Lower leg skin (tissue), 4 donors: Measurements from ENCODE around the gene UNC79. TPM values are rescaled to one million over a fixed set of nuclear protein-coding genes. Genes with fewer than 3 reads are reported as not detected.

ENCODE experiments used
- DNase-seq, 2 donors: peaks; one replicate each; pipeline ENCODE4 v3.0.0-alpha.2; 2019; ENCODE audit warnings: low spot score in 2 of 2
- H3K4me3 ChIP-seq: fragments of 200-600 bp; sonication (generic); 2 replicates; pipeline ENCODE4 v1.5.1; 2017; ENCODE audit warnings: mild to moderate bottlenecking, low read depth; ENCODE audit not compliant: poor library complexity, severe bottlenecking
- CTCF ChIP-seq, 3 donors: fragments of 450-650 bp; IDR thresholded peaks; one replicate each; pipeline ENCODE4 v1.5.1; 2016; ENCODE audit warnings: antibody characterized with exemption in 3 of 3, mild to moderate bottlenecking in 3 of 3, moderate library complexity in 2 of 3
- POLR2A ChIP-seq, 2 donors: fragments of 450-650 bp; IDR thresholded peaks; one replicate each; pipeline ENCODE4 v1.6.1; 2016 to 2017; ENCODE audit warnings: antibody characterized with exemption in 2 of 2, mild to moderate bottlenecking in 1 of 2, moderate library complexity in 1 of 2
- WGBS, 2 donors: methylation state at CpG; one replicate each; pipeline ENCODE4 v1.1.5; 2018; 5-methylcytosine and 5-hydroxymethylcytosine counted together
- intact Hi-C: fragments of 100-400 bp; cut with DNase I; formaldehyde crosslinking; loops from one replicate; pipeline ENCODE4 v1.15.0; 2023; ENCODE audit warnings: low total_unique reads
- total RNA-seq, 4 donors: library from RNA; depleted of rRNA; stranded (reverse); fragments of >200 nt; gene quantifications; one replicate each; pipeline ENCODE4 v1.1.0, GENCODE V29; 2016

UNC79 gene
- total RNA-seq, 4 donors from 2014 or later: 0.06 to 0.27 TPM; not detected in 2

GRCh38 chr14:93655078-93655750 lies 224.5 kb downstream of the UNC79 start:
- no peak for TF ChIP-seq CTCF (IDR thresholded peaks at IDR 0.05)
- TF ChIP-seq POLR2A (IDR thresholded peaks at IDR 0.05): no peak
- no peak overlapping the region for H3K4me3 ChIP-seq
- 37 to 38% methylated on average over 10 of the region's 10 CpGs for WGBS, 2 donors
- intact Hi-C loops: loop anchor here (5.0 kb wide), 1 partner anchor 252 kb away; no protein-coding TSS in a partner anchor
- DNase-seq: no peak

- TF ChIP-seq POLR2A (IDR thresholded peaks at IDR 0.05): no peak
- intact Hi-C loops: loop anchor here (5.0 kb wide), 1 partner anchor 249 kb away; no protein-coding TSS in a partner anchor
- 67 to 73% methylated on average over 6 of the region's 6 CpGs for WGBS, 2 donors
- DNase-seq: no peak
- H3K4me3 ChIP-seq: no peak overlapping the region
These were observed 227.1 kb downstream of the UNC79 start for GRCh38 chr14:93657875-93658274.

- DNase-seq: no peak
- no peak overlapping the region for H3K4me3 ChIP-seq
- TF ChIP-seq POLR2A (IDR thresholded peaks at IDR 0.05): no peak
- TF ChIP-seq CTCF (IDR thresholded peaks at IDR 0.05): no peak
- intact Hi-C loops: no loop called here
These were observed 232.6 kb downstream of the UNC79 start for GRCh38 chr14:93663317-93663716.

- intact Hi-C loops: no loop called here
- no peak overlapping the region for H3K4me3 ChIP-seq
- no peak for DNase-seq
- TF ChIP-seq POLR2A (IDR thresholded peaks at IDR 0.05) (no peak), CTCF (IDR thresholded peaks at IDR 0.05) (no peak)
These were observed 234.4 kb downstream of the UNC79 start for GRCh38 chr14:93665169-93665568.

GRCh38 chr14:93669632-93670031 lies 238.9 kb downstream of the UNC79 start:
- peak in 1 of 2 donors; percentile 40 for DNase-seq
- intact Hi-C loops: no loop called here

GRCh38 chr14:93674343-93674742 lies 243.6 kb downstream of the UNC79 start:
- WGBS, 2 donors: 95 to 96% methylated on average over 1 of the region's 1 CpG

More at GRCh38 chr14:93669632-93670031, 238.9 kb downstream of the UNC79 start:
- TF ChIP-seq POLR2A (IDR thresholded peaks at IDR 0.05) (no peak), CTCF (IDR thresholded peaks at IDR 0.05) (no peak)
- H3K4me3 ChIP-seq: no peak overlapping the region
- 88 to 92% methylated on average over 4 of the region's 4 CpGs for WGBS, 2 donors

More at GRCh38 chr14:93674343-93674742, 243.6 kb downstream of the UNC79 start:
- intact Hi-C loops: no loop called here
- DNase-seq: no peak
- no peak overlapping the region for H3K4me3 ChIP-seq
- TF ChIP-seq CTCF (IDR thresholded peaks at IDR 0.05): no peak
- TF ChIP-seq POLR2A (IDR thresholded peaks at IDR 0.05): no peak
